HG03039 (cell line): ENCODE data around the gene SLC6A11.

Source experiments
- ATAC-seq: cut with Tn5 transposase; IDR thresholded peaks from one replicate; pipeline ENCODE4 v1.9.1; 2021; ENCODE audit warnings: mild to moderate bottlenecking, moderate library complexity; ENCODE audit not compliant: unreplicated experiment

Gene SLC6A11

GRCh38 chr3:10950476-10951294 lies 134.7 kb downstream of the SLC6A11 start:
- ATAC-seq: no peak

- no peak for ATAC-seq
Measured at GRCh38 chr3:10951295-10951926, 135.4 kb downstream of the SLC6A11 start.

DNA sequence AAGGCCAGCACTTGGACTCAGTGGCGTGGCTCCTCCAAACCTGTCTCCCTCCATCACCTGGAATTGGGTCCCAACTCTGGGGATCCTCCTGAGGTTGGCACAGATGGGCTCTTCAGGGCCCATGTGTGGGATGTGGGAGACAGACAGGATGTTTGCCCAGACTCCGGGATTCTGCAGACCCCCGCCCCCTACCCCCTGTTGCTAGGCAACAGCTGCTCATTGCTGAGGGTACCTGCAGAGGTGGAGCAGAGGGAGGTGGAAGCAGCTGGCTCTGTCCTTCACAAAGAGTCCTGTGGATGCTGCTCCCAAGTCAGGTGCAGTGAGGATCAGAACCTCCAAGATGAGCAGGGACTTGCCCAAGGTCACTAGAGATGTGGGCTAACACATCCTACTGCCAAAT lies 136.5 kb downstream of the SLC6A11 start:
- ATAC-seq: no peak

GRCh38 chr3:10954740-10955139 lies 138.7 kb downstream of the SLC6A11 start:
- ATAC-seq: no peak

- no peak for ATAC-seq
Measured at GRCh38 chr3:10955711-10956453, 139.9 kb downstream of the SLC6A11 start.

DNA sequence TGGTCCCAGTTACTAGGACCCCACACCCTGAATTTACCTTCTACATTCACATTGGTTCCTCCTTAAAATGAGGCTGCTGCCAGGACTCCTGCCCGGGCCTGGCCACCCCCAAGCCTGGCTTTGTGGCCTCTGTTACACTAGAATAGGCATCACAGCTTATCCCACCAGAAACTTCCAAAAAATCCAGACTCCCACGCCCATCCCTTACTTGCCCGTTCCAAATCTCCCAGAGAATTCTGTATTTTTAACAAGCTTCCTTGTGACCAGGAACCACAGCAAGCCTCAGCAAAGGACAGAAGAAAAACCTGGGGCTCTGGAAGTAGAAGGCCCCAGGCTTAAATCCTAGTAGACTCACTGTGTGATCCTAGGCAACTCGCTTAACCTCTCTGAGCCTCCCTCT lies 140.5 kb downstream of the SLC6A11 start:
- ATAC-seq: no peak

- no peak for ATAC-seq
Measured at GRCh38 chr3:10956986-10957385, 141.0 kb downstream of the SLC6A11 start.

DNA sequence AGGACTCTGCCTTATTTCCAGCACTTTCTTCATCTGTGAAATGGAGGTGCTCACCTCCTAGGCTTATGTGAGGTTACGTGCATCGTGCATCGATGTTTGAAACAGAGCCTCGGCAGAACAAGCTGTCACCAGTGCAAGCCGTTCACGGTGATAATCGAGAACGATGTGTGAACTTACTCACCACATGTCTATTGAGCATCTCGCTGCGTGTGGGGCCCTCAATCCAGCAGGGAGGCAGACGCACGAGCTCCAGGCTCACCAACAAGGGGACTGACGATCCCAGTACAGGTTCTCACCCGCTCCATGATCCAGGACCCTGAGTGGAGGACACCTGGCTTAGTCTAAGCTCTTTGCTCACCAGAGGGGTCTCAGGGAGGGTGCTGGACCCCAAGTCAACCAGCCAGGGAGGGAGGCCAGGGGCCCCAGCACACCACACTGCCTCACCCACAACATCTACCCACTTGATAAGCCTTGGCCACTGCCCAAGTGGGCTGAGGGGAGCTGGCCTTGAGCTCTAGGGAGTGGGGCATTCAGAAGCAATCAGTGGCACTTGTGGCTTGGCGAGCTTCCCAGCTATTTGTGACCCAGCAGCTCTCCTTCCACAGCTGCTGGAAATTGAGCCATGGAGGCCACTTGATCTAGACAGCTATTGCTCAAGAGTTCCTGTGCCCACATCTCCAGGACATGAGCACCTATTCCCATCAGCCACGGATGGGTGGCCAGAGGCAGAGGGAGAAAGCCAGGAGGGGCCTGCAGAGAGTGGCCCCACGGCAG lies 142.1 kb downstream of the SLC6A11 start:
- ATAC-seq: no peak

DNA sequence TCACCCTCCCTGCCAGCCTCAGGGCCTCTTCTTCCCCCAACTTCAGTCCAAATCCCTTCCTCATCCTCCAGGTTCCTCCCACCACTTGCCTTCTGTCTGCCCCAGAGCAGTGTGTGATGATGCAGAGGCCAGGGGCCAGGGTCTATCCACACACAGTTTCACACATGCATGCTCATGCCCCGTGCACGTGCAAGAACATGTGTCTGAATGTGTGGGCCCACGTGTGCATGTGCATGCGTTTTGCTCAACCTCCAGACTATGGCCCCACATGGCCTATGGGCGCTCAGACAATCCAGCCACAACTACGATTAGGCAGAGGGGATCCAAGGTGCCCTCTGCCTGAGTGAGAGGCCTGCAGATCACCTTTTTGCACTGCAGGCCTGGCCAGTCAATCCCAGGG lies 144.2 kb downstream of the SLC6A11 start:
- no peak for ATAC-seq

DNA sequence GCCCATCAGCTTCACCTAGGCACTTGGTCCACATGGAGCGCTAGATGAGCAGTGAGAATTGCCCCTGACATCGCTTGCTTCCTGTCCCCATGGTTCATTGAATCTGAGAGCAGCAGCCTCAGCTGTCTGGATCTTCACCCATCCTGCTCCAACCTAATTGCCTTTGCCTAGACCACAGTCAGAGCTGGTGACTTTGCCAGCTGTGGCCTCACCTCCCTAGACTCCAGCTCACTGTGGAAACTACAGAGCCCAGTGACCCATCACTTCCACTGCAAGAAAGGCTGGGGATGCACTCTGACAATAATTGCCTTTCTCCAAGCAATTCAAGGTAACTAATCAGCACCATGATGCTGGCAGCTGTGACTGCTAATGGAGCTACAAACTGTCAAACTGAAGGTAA lies 145.9 kb downstream of the SLC6A11 start:
- no peak for ATAC-seq

DNA sequence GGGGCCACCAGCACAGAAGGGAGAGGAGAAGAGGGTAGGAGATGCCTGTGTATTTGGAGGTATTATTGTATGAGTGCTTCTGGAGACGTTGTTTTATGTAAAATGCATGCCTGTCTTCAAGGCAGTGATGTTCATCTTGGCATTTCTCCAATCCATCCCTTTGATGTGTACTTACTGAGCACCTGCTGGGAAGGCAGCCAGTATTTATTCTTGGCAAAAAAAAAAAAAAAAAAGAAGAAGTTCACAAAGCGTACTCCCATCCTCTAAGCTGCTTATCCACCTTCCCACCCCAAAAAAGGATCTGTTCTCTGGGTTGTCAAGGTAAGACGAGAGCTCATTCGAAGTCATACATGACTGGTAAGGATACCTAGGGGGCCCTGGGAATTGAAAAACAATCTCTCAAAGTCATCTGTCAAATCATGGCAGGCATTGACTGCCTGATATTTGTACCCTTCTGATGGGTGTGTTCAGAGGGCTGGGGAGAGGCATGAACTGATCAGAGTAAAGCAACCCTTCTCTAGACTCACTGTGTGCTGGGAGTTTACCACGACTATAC lies 146.5 kb downstream of the SLC6A11 start:
- ATAC-seq: no peak

- ATAC-seq: no peak
Measured at GRCh38 chr3:10964537-10965167, 148.6 kb downstream of the SLC6A11 start.

DNA sequence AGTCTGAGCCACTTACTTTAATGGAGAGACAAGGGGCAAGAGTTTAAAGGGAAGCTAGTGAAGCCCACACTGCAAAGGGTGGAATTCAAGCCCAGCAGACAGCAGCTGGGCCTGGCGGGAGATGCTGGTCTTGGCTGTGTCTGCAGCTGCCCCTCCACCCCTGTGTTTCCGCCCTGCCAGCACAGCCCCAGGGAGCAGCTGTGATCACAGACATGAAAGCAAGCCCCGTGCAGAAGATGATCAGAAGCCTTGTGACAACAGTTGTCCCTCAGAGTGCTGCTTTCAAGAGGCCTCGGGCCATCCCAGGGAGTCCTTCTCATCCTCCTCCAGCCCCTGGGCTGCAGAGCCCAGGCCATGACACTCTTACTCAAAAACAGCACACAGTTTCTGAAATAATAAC lies 152.4 kb downstream of the SLC6A11 start:
- no peak for ATAC-seq

DNA sequence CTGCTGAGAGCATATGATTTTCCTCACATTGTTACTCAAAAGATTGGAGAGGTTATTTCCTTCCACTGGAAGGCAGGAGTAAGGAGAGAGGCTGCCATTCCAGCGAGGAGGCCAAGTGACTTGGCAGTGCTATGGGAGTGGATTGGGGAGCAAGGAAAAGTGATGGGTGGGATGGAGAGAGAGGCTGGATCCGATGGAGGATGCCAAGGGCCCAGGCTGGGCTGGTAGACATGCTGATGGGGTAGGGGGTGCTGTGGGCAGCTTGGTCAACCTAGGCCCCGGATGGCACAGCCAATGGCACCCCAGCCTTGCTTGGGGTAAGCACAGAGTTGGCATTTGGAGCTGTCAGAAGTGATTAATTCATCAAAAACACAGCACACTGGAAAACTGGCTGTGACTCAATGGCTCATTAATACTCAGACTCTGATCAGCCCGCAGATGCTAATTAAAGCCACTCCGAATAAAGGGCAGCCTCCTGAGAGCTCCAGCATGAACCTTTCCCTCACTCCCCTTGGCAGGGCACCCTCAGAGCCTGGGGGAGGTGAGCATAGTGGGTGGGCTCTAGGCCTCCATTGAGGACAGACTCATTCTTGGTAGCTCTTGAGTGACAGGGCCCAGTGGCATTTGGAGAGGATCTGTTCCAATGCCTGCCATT lies 154.4 kb downstream of the SLC6A11 start:
- no peak for ATAC-seq

- ATAC-seq: no peak
Measured at GRCh38 chr3:10972072-10972782, 156.2 kb downstream of the SLC6A11 start.

GRCh38 chr3:10973046-10973595 lies 157.1 kb downstream of the SLC6A11 start:
- no peak for ATAC-seq

DNA sequence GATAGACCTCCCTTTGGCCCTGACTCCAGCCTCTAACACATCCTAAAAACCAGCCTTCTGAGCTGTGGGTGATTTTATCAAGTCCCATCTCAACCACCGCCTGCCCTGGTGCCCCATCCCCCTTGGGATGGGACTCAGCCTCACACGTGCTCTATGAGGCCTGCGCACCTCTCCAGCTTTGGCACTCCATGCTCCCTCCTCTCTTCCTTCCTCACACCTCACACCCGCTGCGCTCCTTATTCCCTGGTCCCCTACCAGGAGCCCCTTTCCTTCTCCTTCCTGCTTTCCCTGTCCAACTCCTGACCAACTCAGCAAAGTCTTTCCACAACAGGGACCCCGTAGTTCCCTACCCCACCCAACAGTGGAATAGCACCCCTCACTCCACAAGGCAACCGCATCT lies 158.1 kb downstream of the SLC6A11 start:
- ATAC-seq: no peak

DNA sequence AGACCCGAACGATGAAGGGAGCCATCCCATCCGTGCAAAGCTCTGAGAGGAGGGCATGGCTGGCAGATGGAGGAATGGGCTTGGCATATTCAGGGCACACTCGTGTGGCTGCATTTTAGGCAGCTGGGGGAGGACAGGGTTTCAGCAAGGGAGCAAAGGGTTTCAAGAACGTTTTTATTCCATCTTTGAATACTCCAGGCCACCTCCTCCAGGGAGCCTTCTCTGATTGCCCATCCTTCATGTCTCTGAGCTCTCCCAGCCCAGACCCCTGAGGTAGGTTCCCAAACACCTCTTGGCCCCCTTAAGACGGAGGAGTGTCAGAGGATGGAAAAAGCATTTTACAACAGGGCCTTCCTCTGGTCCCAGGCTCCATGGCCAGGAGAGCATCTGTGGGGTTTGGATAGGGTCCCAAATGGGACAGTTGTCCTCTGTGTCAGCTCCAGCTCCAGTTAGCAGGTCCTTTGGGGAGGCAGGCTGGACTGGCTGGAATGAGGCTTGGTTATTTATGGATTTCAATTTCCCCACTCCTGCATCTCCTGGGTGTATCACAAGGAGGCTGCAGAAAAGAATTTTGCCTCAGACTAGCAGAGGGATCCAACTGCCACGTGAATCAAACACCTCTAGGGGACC lies 158.8 kb downstream of the SLC6A11 start:
- no peak for ATAC-seq
